Psoas muscle (tissue), 8 donors: Measurements from ENCODE around the gene LUZP2. TPM values are rescaled to one million over a fixed set of nuclear protein-coding genes. Genes with fewer than 3 reads are reported as not detected.

Experiments used
- ATAC-seq, 4 donors: fragments of 200-7000 bp; cut with Tn5 transposase; one replicate each; pipeline ENCODE4 v1.9.1; 2020; ENCODE audit warnings: moderate library complexity in 3 of 4, mild to moderate bottlenecking in 2 of 4
- DNase-seq, 2 donors: peaks; one replicate each; pipeline ENCODE4 v3.0.0-alpha.2; 2020
- H3K27ac ChIP-seq: fragments of 200-600 bp; one replicate; pipeline ENCODE4 v1.8.0; 2022
- H3K27me3 ChIP-seq, 3 donors: fragments of 200-600 bp in 1 of 3; one replicate each; pipeline versions ENCODE4 v1.6.1 to v1.8.0; 2013 to 2022; ENCODE audit warnings: low read length in 2 of 3, mild to moderate bottlenecking in 2 of 3, moderate library complexity in 1 of 3; ENCODE audit not compliant: insufficient read depth in 3 of 3
- H3K36me3 ChIP-seq, 2 donors: fragments of 200-600 bp in 1 of 2; one replicate each; pipeline versions ENCODE4 v1.6.1 to v1.8.0; 2013 to 2022; ENCODE audit warnings: low read depth in 1 of 2, mild to moderate bottlenecking in 1 of 2, moderate library complexity in 1 of 2; ENCODE audit not compliant: insufficient read depth in 1 of 2
- H3K4me1 ChIP-seq: fragments of 200-600 bp; one replicate; pipeline ENCODE4 v1.8.0; 2022
- H3K4me3 ChIP-seq: fragments of 200-600 bp; one replicate; pipeline ENCODE4 v1.8.0; 2022; ENCODE audit warnings: mild to moderate bottlenecking
- H3K9me3 ChIP-seq: fragments of 200-600 bp; one replicate; pipeline ENCODE4 v1.8.0; 2022
- WGBS, 3 donors: extraction: QIAGEN DNeasy Blood & Tissue Kit; methylation state at CpG; one replicate each; pipeline versions ENCODE4 v1.1.6 to v1.1.7; 2013; 5-methylcytosine and 5-hydroxymethylcytosine counted together
- intact Hi-C, 2 donors: fragments of 100-400 bp; cut with DNase I; formaldehyde crosslinking; loops; one replicate each; pipeline versions ENCODE4 v1.11.0 to v1.14.2; 2022
- polyA plus RNA-seq, 3 donors: library from polyadenylated mRNA; stranded (reverse); fragments of 200-250 nt; gene quantifications; one replicate each; pipeline ENCODE4 v1.2.3, GENCODE V29; 2013
- total RNA-seq, 4 donors: library from RNA; stranded (reverse); fragmentation: NEBNext Ultra II Directional in 2 of 4; extraction: Animal tissue kit (Norgen Biotek cat#: 25700) in 2 of 4; gene quantifications; one replicate each; pipeline versions ENCODE4 v1.2.1 to v1.2.4, GENCODE V29; 2021 to 2023
- TF ChIP-seq, protein P1 (sequence below): fragments of 200-600 bp; IDR thresholded peaks from one replicate; pipeline ENCODE4 v1.8.0; 2022; ENCODE audit warnings: antibody characterized with exemption
- donor health status: healthy with polysubstance abuse.
- donor health status: DM: no; HTN: no; CAD: no; lungs with moderate emphysema.
- donor health status: Bipolar disorder and iron deficiency.
- donor health status: healthy.
- donor health status: DM: yes; HTN: yes; CAD: no.
- donor health status: DM: no; HTN: no; CAD: no.
- donor health status: DM: no; HTN: no; CAD: no.
- donor health status: DM: yes; HTN: yes; CAD: no.

LUZP2 gene
- total and polyA plus RNA-seq, 7 donors = 0.01 TPM; not detected in 5

- no peaks in the 10 kb centered on the region for H3K4me1 ChIP-seq
- no peaks in the 10 kb centered on the region for H3K36me3 ChIP-seq
- intact Hi-C loops = no loop called here
- no peaks in the 10 kb centered on the region for H3K27me3 ChIP-seq
- WGBS, 3 donors = 75 to 82% (median 77%) methylated on average over 2 of the region's 2 CpGs
- H3K4me3 ChIP-seq = no peak overlapping the region
- TF ChIP-seq, protein P1, sequence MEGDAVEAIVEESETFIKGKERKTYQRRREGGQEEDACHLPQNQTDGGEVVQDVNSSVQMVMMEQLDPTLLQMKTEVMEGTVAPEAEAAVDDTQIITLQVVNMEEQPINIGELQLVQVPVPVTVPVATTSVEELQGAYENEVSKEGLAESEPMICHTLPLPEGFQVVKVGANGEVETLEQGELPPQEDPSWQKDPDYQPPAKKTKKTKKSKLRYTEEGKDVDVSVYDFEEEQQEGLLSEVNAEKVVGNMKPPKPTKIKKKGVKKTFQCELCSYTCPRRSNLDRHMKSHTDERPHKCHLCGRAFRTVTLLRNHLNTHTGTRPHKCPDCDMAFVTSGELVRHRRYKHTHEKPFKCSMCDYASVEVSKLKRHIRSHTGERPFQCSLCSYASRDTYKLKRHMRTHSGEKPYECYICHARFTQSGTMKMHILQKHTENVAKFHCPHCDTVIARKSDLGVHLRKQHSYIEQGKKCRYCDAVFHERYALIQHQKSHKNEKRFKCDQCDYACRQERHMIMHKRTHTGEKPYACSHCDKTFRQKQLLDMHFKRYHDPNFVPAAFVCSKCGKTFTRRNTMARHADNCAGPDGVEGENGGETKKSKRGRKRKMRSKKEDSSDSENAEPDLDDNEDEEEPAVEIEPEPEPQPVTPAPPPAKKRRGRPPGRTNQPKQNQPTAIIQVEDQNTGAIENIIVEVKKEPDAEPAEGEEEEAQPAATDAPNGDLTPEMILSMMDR = no peak
- ATAC-seq = no peak
- DNase-seq = no peak
- no peak overlapping the region for H3K27ac ChIP-seq
- H3K9me3 ChIP-seq = no peaks in the 10 kb centered on the region
Measured at GRCh38 chr11:24808173-24808572, 311.3 kb downstream of the LUZP2 start.

GRCh38 chr11:24819006-24819405 lies 322.2 kb downstream of the LUZP2 start:
- DNase-seq = no peak
- H3K36me3 ChIP-seq = no peaks in the 10 kb centered on the region
- 22 to 28% (median 25%) methylated on average over 4 of the region's 4 CpGs for WGBS, 3 donors
- no peaks in the 10 kb centered on the region for H3K27me3 ChIP-seq
- H3K4me3 ChIP-seq = no peak overlapping the region
- no peak for ATAC-seq
- H3K9me3 ChIP-seq = no peaks in the 10 kb centered on the region
- TF ChIP-seq, protein P1 = no peak
- H3K4me1 ChIP-seq = no peaks in the 10 kb centered on the region
- H3K27ac ChIP-seq = no peak overlapping the region
- intact Hi-C loops = no loop called here

DNA sequence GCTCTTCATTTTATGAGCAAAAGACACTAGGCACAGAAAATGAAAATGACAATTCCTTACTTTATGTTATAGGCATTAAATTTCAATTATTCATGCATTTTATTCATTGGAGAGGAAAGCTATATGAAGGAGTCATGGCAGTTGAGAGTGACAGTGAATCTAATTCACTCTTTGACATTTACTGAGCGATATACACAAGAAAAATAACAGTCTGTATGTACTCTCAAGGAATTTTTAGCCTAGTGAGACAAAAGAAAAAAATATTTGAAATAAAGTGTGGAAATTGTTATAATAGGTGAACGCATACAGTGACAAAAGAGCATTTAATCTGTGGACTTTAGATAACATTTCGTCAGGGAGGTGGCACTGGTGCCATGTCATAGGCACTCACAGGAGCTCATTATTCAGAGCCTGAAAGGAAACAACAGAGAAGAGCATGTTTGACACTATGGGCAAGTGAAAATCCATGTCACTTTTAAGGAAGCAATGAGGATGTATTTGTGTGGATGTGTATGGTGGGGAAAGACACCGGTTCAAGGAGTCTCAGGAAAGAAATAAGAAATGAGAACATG lies 323.1 kb downstream of the LUZP2 start:
- H3K9me3 ChIP-seq = no peaks in the 10 kb centered on the region
- intact Hi-C loops = no loop called here
- H3K27me3 ChIP-seq = no peaks in the 10 kb centered on the region
- H3K4me3 ChIP-seq = no peak overlapping the region
- ATAC-seq = no peak
- H3K36me3 ChIP-seq = no peaks in the 10 kb centered on the region
- TF ChIP-seq, protein P1 = no peak
- no peak overlapping the region for H3K27ac ChIP-seq
- DNase-seq = no peak
- 43 to 51% (median 44%) methylated on average over 4 of the region's 4 CpGs for WGBS, 3 donors
- no peaks in the 10 kb centered on the region for H3K4me1 ChIP-seq

DNA sequence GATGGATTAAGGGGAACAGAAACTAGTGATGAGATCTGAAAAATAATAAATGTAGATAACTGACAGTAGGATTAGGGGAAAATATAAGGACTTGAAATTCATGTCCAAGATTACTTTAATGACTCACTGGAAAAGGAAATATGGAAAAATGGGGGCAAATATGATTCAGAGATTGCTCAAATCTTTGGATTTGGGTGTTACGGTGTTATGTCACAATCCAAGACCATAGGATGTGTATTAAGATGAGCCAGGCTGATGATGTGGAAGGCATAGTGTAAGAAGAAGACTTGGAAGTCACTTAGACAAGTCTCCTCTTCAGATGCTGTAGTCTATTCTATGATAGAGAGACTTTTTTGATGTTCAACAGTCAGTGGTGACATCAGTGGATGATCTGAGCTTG lies 323.7 kb downstream of the LUZP2 start:
- DNase-seq = no peak
- 71 to 75% (median 73%) methylated on average over 1 of the region's 1 CpG for WGBS, 3 donors
- Histone ChIP-seq H3K36me3 (no peaks in the 10 kb centered on the region), H3K4me1 (no peaks in the 10 kb centered on the region), H3K4me3 (no peak overlapping the region), H3K9me3 (no peaks in the 10 kb centered on the region), H3K27me3 (no peaks in the 10 kb centered on the region), H3K27ac (no peak overlapping the region)
- TF ChIP-seq, protein P1 = no peak
- no peak for ATAC-seq
- intact Hi-C loops = no loop called here
